HG03064 (cell line): ENCODE data around the gene EFTUD2.

Experiments used
- ATAC-seq: cut with Tn5 transposase; IDR thresholded peaks from one replicate; pipeline ENCODE4 v1.9.1; 2021; ENCODE audit warnings: low read depth; ENCODE audit not compliant: unreplicated experiment

EFTUD2 gene

DNA sequence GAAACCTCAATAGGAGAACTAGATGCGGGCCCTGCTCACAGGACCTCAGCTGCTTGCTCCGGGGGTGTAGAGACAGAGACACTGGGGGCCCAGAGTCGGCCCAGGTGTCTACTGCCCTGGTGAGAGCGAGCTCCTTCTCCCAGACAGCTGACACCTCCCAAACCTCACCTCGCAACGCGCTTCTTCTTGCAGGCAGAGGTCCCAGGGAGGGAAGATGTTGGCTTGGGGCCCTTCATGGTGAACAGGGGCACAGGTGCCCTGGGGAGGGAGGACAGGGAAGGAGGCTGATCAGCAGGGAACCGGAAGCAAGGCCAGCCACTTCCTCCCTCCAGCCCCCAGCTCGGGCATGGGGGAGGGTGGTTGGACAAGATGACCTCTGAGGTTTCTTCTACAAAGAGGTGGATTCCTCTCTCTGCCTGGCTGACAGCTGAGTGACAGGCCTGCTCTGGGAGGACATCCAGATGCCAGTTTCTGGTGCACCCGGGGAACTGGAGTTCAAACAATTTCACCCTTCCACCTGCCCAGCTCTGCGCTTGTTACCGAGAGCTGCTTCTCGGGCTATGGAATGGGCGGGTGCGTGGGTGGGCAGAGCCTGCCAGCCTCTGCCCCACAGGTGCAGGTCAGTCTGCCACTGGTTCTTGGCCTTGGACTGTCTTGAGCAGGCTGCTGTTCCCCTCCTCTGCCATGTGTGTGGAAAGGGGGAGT is 27.7 kb upstream of the EFTUD2 start:
- no peak for ATAC-seq

DNA sequence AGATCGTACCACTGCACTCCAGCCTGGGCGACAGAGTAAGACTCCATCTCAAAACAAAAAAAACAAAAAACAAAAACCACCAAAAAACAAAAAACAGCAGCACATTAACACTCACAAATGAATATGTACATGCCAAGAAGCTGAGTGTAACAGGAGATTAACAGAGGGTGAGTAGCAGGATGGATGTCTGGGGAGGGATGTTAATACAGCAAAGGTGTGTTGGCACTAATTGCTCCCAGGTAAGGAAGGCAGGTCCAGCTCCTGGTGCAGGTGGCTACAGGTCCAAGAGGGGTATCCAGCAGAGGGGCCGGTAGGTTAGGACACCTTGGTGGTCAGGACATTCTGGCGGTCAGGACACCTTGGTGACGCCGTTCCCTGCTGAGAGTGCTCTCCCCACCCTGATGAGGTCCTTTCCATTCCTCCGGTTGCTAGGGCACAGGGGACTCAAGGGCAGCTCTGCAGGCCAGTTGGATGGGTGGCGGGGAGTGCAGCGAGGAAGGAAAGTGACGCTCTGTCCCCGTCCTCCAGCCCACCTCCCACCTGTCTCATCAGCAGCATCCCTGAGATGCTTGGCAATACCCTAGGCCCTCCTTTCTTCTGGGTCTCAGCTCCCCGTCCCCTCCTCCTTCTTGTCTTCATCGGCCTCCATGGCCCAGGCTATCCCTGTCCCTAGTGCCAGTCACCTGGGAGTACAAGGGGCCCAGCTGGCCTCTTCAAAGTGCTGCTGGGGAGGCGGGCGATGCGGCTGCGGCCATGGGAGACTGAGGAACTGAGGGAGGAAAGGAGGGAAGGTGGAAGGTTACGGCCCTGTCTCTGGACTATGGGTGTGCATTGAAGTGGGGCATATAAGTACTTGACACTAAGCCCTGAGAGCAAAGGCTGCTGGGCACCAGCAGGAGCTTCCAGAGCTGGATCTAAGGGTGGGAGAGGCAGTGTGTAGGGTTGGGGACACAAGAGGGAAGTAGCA is 26.8 kb upstream of the EFTUD2 start:
- ATAC-seq = no peak

GRCh38 chr17:44924107-44924544 is 24.9 kb upstream of the EFTUD2 start:
- ATAC-seq = no peak

DNA sequence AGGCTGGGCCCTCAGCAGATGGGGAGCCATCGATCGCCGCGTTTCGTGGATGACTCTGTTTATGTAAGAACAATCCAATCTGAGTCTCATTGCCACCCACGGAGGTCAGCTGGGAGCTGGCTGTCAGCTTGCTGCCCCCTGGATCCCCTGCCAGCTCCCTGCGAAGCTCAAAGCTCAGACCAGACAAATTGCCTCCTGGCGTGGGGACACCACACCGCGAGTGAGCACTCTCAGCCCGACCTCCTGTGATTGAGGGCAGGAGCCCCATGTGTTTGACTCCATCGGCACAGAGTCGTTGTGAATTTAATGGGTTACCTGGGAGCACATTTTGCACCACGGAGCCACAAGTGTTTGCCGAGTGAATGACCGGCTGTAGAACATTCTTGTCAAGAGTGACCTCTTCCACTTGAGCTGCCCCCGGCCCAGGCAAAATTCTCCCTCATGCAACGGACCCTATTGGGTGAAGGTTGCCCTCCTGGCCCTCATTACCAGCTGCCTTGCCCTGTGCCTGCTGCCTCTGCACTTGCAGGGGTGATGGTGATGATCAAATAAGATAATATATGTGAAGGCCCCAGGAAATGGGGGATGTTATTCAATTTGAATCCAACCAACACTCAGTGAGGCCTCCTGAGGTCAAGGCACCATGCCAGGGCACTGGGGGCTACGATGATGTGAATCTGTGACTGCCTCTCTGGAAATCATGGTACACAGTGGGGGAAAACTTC is 23.7 kb upstream of the EFTUD2 start:
- ATAC-seq = no peak

DNA sequence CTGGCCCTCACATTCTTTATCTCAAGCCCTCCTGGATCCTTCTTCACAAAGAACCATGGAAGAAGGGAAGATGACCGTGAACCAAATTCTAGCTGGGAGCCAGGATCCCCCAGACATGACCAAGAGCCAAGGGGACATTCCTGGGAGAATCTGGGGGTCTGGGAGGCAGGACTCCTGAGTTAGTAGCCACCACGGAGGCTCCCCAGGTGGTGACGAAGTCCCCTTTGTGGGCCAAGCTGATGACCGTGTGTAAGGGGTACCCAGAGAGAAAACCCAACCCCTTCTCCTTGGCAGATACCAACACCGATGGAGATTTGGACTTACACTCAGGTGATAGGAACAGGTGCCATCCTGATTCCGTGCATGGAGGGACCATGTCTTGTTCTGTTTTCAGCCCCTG is 22.9 kb upstream of the EFTUD2 start:
- ATAC-seq = no peak

DNA sequence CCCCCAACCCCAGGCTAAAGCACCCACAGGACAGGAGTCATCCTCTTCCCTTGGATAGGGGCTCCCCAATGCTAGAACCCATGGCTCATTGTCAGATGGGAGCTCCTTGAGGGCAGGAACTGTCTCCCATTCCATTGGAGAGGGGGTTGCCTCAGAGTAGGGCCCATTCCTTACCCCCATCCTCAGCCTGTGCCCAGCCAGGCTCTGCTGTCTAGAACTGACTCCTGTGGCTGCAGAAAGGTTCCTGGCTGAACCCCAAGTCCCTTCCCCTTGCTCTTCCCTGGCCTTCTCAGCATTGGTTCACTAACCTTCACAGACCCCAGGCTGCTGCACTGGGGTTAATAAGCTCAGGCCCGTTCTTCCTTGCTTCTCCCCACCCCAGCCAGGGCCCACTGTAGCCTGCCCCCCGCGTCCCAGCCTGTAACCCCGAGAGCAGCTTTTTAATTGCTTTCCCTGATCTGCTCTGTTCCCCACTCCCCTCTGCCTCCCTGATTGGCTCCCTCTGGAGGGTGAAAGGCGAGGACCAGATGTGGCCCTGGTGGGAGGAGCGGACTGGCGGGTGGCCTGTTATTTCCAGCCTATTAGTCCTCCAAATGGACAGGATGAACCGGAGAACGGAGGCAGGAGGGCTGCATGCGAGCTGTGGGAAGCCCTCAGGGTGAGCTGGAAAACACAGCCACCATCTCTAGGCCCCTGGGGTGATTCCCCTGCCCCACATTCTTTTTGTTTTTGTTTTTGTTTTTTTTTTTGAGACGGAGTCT is 22.1 kb upstream of the EFTUD2 start:
- ATAC-seq = no peak

GRCh38 chr17:44920565-44920940 is 21.3 kb upstream of the EFTUD2 start:
- no peak for ATAC-seq

- no peak for ATAC-seq
Measured at GRCh38 chr17:44919885-44920564, 20.8 kb upstream of the EFTUD2 start.

DNA sequence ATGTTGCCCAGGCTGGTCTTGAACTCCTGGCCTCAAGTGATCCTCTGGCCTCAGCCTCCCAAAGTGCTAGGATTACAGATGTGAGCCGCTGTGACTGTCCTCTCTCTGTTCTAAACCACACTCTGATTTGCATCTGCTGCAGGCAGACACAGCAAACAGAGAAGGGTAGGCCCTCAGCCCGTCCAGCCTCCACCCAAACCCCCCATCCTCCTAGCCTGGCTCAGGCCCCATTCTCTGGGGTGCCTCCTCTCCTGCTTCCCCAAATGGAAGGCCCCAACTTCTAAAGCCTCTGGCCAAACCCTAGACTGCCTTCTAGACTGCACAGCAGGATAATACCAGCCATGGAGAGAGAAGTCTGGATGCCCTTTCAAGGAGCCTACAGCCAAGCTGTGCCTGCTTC is 20.2 kb upstream of the EFTUD2 start:
- no peak for ATAC-seq

GRCh38 chr17:44918006-44918405 is 18.8 kb upstream of the EFTUD2 start:
- no peak for ATAC-seq

DNA sequence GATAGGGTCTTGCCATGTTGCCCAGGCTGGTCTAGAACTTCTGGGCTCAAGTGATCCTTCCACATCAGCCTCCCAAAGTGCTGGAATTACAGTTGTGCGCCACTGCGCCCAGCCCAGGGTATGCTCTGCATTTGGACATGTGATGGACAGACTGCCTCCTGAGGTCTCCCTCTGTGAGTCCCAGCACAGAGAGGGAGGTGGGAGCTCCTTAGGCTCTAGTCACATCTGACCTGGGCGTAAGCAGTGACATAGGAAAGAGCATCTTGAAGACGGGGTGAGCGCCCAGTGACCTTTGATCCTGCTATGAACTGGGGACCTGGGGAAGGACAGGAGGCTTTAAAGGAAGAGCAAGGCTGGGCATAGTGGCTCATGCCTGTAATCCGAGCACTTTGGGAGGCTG is 18.2 kb upstream of the EFTUD2 start:
- ATAC-seq = no peak

GRCh38 chr17:44916781-44917241 is 17.6 kb upstream of the EFTUD2 start:
- ATAC-seq = no peak

- ATAC-seq = no peak
Measured at GRCh38 chr17:44915862-44916780, 16.9 kb upstream of the EFTUD2 start.

DNA sequence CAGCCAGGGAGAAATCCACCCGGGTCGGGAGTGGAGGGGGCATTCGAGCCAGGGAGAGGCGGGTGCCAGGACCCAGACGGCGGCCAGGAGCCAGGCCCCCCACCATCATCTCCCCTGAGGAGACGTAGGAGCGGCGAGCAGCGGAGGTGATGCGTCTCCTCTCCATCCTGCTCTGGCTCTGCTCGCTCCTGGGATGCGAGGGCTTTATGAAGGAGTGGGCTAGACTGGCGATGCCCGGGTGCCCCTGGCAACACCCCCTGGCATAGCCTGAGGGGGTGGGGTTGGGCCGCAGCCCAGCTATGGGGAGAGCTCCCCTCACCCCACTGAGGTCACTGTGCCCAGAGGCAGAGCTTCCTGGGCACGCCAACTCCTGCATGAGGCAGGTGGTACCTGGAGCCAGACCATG is 16.1 kb upstream of the EFTUD2 start, which contains the start of gene GFAP:
Gene GFAP (minus strand): TSS at position 180 of the 406 bp plus-strand sequence. CDS start 14 bp downstream, at position 166.
- no peak for ATAC-seq

GRCh38 chr17:44914698-44915271 is 15.5 kb upstream of the EFTUD2 start:
- ATAC-seq = no peak

GRCh38 chr17:44914148-44914547 is 14.9 kb upstream of the EFTUD2 start:
- ATAC-seq = no peak

- no peak for ATAC-seq
Measured at GRCh38 chr17:44913676-44914075, 14.4 kb upstream of the EFTUD2 start.
